HG02943 (cell line): ENCODE measurements around the gene KLHDC7B.

Experiments used
- ATAC-seq: cut with Tn5 transposase; IDR thresholded peaks from one replicate; pipeline ENCODE4 v1.9.1; 2021; ENCODE audit warnings: mild to moderate bottlenecking, low read depth, moderate library complexity; ENCODE audit not compliant: unreplicated experiment

Gene KLHDC7B

DNA sequence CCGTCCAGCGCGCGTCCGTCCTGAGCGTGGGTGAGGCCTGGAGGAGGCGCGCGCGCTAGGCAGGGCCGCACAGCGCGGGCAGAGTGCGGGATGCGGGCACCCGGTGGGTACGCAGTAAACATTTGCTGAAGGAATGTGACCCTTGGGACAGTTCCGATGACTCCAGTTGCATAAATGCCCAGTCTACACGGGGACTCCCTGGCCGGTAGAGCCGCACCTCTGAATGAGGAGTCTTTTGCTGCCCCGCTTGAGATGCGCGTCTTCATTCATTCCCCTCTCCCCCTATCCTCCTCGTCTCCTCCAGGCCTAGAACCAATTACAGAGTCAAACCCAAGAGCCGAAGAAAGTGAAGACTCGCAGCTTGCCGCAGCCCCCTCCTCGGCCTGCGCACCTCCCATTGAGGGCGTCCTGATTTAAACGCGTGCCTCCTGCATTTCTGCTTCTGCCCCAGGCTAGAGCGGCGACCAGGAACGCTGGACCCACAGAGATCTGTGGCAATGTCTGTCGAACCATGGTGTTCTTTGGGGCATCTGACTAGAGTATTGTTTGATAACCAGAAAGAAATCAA lies 37.7 kb downstream of the KLHDC7B start:
- ATAC-seq, result peak; percentile 14

DNA sequence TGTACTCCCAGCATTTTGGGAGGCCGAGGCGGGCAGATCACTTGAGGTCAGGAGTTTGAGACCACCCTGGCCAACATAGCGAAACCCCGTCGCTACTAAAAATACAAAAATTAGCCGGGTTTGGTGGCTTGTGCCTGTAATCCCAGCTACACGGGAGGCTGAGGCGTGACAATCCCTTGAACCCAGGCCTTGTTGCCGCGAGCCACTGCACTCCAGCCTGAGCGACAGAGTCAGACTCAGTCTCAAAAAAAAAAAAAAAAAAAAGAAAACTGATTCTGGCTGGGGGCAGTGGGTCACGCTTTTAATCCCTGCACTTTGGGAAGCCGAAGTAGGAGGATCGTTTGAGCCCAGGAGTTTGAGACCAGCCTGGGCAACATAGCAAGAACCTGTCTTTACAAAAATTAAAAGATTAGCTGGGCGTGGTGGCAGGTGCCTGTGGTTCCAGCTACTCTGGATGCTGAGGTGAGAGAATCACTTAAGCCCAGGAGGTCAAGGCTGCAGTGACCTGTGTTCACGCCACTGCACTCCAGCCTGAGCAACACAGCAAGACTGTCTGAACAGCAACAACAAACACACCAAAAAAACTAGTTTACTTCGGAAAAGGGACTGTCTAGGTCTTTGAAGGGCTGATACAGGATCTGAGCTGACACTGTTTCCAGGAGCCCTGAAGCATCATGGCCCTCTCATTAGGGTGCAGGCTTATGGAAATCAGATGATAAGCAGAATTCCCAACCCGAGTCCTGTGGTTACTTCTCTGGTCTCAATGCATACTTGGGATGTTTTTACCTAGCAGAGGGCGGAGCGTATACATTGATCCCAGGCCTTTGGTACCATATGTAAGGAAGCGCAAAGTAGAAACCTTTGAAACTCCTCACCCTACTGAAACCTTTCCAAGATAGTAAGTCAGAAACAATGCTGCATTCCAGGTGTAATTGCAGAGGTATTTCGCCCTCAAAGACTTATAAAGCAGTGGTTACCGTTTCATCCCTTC lies 38.7 kb downstream of the KLHDC7B start:
- ATAC-seq, result no peak

DNA sequence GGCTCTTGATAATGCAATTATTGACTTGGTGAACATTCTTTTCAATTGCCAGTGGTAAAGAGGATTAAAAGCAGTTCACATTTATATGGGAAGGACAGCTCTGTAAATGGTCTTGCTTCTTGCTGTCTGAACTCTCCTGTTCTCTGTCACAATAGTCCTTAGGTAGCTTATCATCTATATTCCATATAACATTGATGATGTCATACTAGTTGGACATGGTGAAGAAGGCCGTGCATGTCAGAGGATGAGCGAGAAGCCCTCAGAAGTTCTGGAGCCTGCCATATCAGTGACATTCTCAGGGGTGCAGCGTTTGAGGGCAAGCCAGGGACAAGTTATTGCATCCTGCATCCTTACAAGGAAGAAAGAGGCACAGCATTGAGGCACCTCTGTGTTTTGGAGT lies 39.5 kb downstream of the KLHDC7B start:
- ATAC-seq, result no peak

DNA sequence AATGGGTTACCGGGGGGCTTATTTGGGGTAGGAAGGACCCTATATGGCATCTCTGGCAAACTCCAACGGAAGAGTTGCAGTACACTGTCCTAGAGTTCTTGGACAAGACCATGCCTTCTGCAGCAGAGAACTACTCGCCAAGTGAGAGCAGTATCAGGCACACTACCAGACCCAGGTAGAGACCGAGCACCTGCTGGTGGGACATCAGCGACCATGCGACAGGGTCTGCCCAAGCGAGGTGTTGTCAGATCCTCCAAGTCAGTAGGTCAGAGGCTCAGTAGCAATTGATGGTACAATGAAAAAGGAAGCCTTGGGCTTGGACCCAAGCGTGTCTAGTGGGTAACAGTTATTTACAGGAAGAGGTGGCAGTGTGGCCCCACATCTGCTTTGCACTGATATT lies 40.1 kb downstream of the KLHDC7B start:
- ATAC-seq, result no peak

DNA sequence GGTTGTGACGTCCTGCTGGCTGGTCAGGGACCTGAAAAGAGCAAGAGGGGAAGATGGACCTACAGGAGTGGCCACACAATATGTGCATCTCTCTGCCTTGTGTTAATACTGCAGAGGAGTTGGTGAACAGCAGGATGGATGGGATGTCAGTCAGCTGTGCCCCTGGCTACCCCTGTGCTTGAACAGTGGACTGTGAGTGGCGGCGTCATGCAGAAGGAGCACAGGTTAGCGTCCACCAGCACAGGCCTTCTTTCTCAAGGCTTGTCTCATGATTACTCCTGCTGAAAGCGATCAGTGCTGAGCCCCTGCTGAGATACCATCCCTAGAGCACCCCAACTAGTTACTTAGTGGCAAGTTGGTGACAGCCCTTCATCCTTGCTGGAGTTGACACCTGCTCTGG lies 40.7 kb downstream of the KLHDC7B start:
- ATAC-seq, result no peak

DNA sequence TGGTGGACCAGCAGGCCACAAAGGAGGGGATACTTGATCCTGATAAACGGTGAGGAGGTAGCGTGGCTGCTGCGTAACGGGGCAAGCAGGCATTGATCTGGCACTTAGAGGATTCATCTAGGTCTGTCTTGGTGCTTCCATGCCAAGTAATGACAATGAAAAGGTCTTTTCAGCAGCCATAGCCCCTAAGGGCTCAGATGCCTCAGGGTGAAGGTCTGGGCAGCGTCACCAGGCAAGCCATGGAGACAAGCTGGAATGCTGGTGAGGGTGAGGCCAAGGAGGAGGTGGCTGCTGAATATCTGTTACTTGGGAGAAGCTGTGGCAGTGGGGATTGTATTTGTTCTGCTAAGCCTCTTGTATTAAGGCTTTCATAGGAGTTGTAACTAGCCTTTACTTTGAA lies 41.7 kb downstream of the KLHDC7B start:
- ATAC-seq, result no peak

DNA sequence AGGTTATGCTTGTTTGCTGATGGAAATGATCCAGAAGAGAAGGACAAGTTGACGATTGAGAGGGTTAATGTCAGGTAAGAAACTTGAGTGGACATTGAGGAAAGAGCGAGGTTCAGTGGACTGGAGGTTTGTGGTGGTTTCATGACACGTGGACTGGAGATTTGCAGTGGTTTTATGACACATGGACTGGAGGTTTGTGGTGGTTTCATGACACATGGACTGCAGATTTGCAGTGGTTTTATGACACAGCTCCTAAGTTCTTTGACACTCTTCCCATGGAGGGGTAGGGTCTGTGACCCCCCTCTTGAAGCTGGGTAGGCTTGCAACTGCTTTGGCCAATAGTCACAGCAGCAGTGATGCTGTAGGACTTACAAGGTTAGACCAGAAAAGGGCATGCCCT lies 49.5 kb downstream of the KLHDC7B start:
- ATAC-seq, result no peak

DNA sequence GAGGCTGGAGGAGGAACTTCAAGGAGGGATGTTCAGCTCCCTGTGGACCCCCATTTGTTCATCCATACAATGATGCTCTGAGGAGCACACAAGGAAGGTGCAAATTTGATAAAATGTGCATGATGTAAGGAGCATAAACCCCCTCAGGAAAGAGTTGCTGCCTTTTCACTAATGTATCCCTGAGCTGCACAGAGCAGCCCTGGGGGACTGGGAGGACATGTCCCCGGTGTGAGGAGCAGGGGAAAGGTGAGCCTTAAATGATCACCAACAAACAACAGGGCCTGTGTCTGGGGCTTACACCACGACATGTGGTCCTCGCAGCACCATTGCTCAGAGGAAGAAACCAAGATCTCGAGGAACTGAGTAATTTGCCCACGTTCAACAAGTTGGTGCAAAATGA lies 51.4 kb downstream of the KLHDC7B start:
- no peak for ATAC-seq

DNA sequence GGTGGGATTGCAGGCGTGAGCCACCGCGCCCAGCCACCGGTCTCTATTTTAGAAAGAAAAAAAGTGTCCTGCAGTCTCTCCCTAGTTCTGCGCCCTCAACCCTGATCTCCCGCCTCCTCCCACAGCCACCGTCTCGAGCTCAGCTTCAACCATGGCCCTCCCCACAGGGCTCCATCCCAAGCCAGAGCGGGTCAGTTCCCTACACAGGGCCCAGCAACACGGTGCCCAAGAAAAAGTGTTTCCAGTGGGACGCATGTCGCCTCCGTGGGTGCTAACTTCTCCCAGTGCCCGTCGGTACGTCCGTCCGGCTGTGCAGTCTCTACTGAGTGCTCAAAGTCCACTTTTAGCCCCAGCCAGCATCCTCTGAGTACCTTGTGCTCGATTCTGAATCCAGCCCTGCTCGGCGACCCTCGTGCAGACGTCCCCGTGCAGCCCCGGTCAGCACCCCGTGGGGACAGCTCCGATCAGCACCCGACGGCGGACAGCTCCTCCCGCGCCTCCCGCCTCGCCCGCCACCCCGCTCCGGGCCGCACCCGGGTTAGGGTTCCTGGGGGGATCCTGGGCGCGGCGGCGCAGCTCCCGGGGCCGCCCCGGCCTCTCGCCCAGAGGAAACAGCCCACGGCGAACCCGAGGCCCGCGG lies 54.2 kb downstream of the KLHDC7B start:
- no peak for ATAC-seq

DNA sequence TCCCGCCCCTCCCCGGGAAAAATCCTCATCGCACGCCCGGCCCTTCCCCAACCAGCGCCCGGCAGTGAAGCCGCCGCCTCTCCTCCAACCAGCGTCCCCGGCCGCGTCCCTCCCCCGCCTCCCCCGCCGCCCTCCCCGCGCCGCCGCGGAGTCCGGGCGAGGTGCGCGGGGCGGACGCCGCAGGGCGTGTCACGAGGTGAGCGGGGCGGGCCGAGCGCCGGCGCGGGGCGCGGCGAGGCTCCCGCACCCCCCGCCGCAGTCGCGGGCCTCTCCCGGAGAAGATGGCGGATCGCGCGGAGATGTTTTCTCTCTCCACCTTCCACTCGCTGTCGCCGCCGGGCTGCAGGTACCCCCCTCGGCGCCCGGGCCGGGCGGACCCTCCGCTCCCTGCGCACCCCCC lies 54.8 kb downstream of the KLHDC7B start, which contains the start of gene MAPK8IP2:
Gene MAPK8IP2 (plus strand): TSS at position 256 of the 400 bp plus-strand sequence. CDS start 26 bp downstream, at position 282.
- no peak for ATAC-seq
